IMR-90 (cell line): Measurements from ENCODE around the gene CNPY3. TPM values are rescaled to one million over a fixed set of nuclear protein-coding genes. Genes with fewer than 3 reads are reported as not detected.

Experiments
- ATAC-seq: fragments of 200-7000 bp; cut with Tn5 transposase; 2 replicates; pipeline ENCODE4 v1.9.1; 2020; ENCODE audit warnings: low read depth, mild to moderate bottlenecking, moderate library complexity
- BruUV-seq: library from RNA; stranded (reverse); fragments of 400-500 nt; replicated peaks from 2 replicates; lab custom pipeline; 2021; lab: Mats Ljungman, UMichigan
- CTCF ChIA-PET: fragments of 300-600 bp; formaldehyde crosslinking; extraction: SDS; loops from one replicate; lab custom pipeline; 2021; ENCODE audit warnings: antibody characterized with exemption; lab: Yijun Ruan, JAX
- POLR2A ChIA-PET: fragments of 300-600 bp; sonication (Branson Sonifier 250); formaldehyde crosslinking; loops from one replicate; lab custom pipeline; 2022; ENCODE audit warnings: antibody characterized with exemption; ENCODE audit not compliant: unreplicated experiment; lab: Charles Lee
- DNase-seq: peaks from one replicate; pipeline ENCODE4 v3.0.0; 2013
- H2AFZ ChIP-seq: replicated peaks from 2 replicates; pipeline ENCODE3; 2013; ENCODE audit warnings: low read length, mild to moderate bottlenecking; ENCODE audit not compliant: poor library complexity
- H2AK5ac ChIP-seq: 2 replicates; pipeline ENCODE4 v1.6.1; 2013; ENCODE audit warnings: low read depth, low read length, inconsistent platforms
- H2AK9ac ChIP-seq: replicated peaks from 2 replicates; pipeline ENCODE3; 2013; ENCODE audit warnings: mild to moderate bottlenecking, low read depth, low read length, moderate library complexity; ENCODE audit not compliant: poor library complexity
- H2BK120ac ChIP-seq: 2 replicates; pipeline ENCODE4 v1.6.1; 2013; ENCODE audit warnings: low read depth, low read length, inconsistent platforms
- H2BK15ac ChIP-seq: 3 replicates; pipeline ENCODE4 v1.6.1; 2013; ENCODE audit warnings: low read depth, low read length, inconsistent platforms
- H2BK20ac ChIP-seq: 2 replicates; pipeline ENCODE4 v1.6.1; 2013; ENCODE audit warnings: low read depth, mild to moderate bottlenecking, inconsistent platforms, low read length, moderate library complexity
- H2BK5ac ChIP-seq: 2 replicates; pipeline ENCODE4 v1.6.1; 2013; ENCODE audit warnings: mild to moderate bottlenecking, low read depth, low read length, inconsistent platforms; ENCODE audit not compliant: poor library complexity, severe bottlenecking
- H3K14ac ChIP-seq: replicated peaks from 2 replicates; pipeline ENCODE4 v1.6.1; 2013; ENCODE audit warnings: low read depth, low read length, inconsistent platforms
- H3K18ac ChIP-seq: 2 replicates; pipeline ENCODE4 v1.6.1; 2013; ENCODE audit warnings: low read depth, low read length, control low read depth
- H3K23ac ChIP-seq: 2 replicates; pipeline ENCODE4 v1.6.1; 2013; ENCODE audit warnings: low read depth, low read length, inconsistent platforms
- H3K27ac ChIP-seq: 2 replicates; pipeline ENCODE4 v1.5.1; 2013; ENCODE audit warnings: mild to moderate bottlenecking, control low read depth, low read length; ENCODE audit not compliant: insufficient read depth
- H3K27me3 ChIP-seq: 2 replicates; pipeline ENCODE4 v1.6.1; 2013; ENCODE audit warnings: low read length; ENCODE audit not compliant: control insufficient read depth, insufficient read depth
- H3K36me3 ChIP-seq: 2 replicates; pipeline ENCODE4 v1.6.1; 2013; ENCODE audit warnings: low read length, mixed read lengths; ENCODE audit not compliant: control insufficient read depth, insufficient read depth
- H3K4ac ChIP-seq: 2 replicates; pipeline ENCODE4 v1.6.1; 2013; ENCODE audit warnings: low read depth, low read length, inconsistent platforms
- H3K4me1 ChIP-seq: 2 replicates; pipeline ENCODE4 v1.6.1; 2013; ENCODE audit warnings: low read length, mixed read lengths; ENCODE audit not compliant: control insufficient read depth, insufficient read depth
- H3K4me2 ChIP-seq: 2 replicates; pipeline ENCODE4 v1.6.1; 2013; ENCODE audit warnings: low read depth, mild to moderate bottlenecking, control low read depth, low read length, moderate library complexity
- H3K4me3 ChIP-seq: 2 replicates; pipeline ENCODE4 v1.5.1; 2013; ENCODE audit warnings: low read depth, mild to moderate bottlenecking, control low read depth, low read length, moderate library complexity; ENCODE audit not compliant: insufficient read depth
- H3K56ac ChIP-seq: 2 replicates; pipeline ENCODE4 v1.6.1; 2013; ENCODE audit warnings: low read length, inconsistent platforms; ENCODE audit not compliant: insufficient read depth; ENCODE audit errors: extremely low read depth
- H3K79me1 ChIP-seq, 2 experiments: 2 replicates each; pipeline ENCODE4 v1.6.1; 2013; ENCODE audit warnings: low read length in 2 of 2, inconsistent platforms in 1 of 2, low read depth in 1 of 2
- H3K9ac ChIP-seq: 2 replicates; pipeline ENCODE4 v1.6.1; 2013; ENCODE audit warnings: low read depth, low read length, control low read depth
- H3K9me1 ChIP-seq: 2 replicates; pipeline ENCODE4 v1.6.1; 2013; ENCODE audit warnings: low read length, inconsistent platforms; ENCODE audit not compliant: insufficient read depth
- H3K9me3 ChIP-seq: 2 replicates; pipeline ENCODE4 v1.6.1; 2013; ENCODE audit warnings: low read length; ENCODE audit not compliant: control insufficient read depth, insufficient read depth
- H4K20me1 ChIP-seq: 2 replicates; pipeline ENCODE4 v1.6.1; 2013; ENCODE audit warnings: low read length, inconsistent platforms; ENCODE audit not compliant: insufficient read depth
- H4K5ac ChIP-seq: 2 replicates; pipeline ENCODE4 v1.6.1; 2013; ENCODE audit warnings: mild to moderate bottlenecking, low read depth, low read length, control low read depth
- H4K8ac ChIP-seq, 2 experiments: 2 replicates each; pipeline ENCODE4 v1.6.1; 2013; ENCODE audit warnings: low read depth in 2 of 2, low read length in 2 of 2, control low read depth in 1 of 2, inconsistent platforms in 1 of 2
- H4K91ac ChIP-seq: 2 replicates; pipeline ENCODE4 v1.6.1; 2013; ENCODE audit warnings: low read depth, low read length, inconsistent platforms; ENCODE audit not compliant: insufficient read depth
- BHLHE40 ChIP-seq: fragments of 150-350 bp; IDR thresholded peaks from 2 replicates; pipeline ENCODE4 v1.6.1; 2016; ENCODE audit warnings: mild to moderate bottlenecking, low read depth, low read length
- CHD1 ChIP-seq: IDR thresholded peaks from 2 replicates; pipeline ENCODE4 v1.6.1; 2012; ENCODE audit warnings: low read depth, low read length, improper control_type of control experiment
- FOS ChIP-seq: fragments of 150-350 bp; IDR thresholded peaks from 2 replicates; pipeline ENCODE4 v1.6.1; 2016; ENCODE audit warnings: low read depth, low read length
- MAZ ChIP-seq: IDR thresholded peaks from 2 replicates; pipeline ENCODE4 v1.6.1; 2012; ENCODE audit warnings: low read depth, mild to moderate bottlenecking, low read length, improper control_type of control experiment, moderate library complexity, borderline replicate concordance
- NFE2L2 ChIP-seq: fragments of 150-350 bp; IDR thresholded peaks from 2 replicates; pipeline ENCODE4 v1.6.1; 2016; ENCODE audit warnings: low read depth, mild to moderate bottlenecking, low read length
- POLR2A ChIP-seq: IDR thresholded peaks from 2 replicates; pipeline ENCODE4 v1.6.1; 2012; ENCODE audit warnings: mild to moderate bottlenecking, low read depth, low read length
- RAD21 ChIP-seq: IDR thresholded peaks from 2 replicates; pipeline ENCODE4 v1.6.1; 2012; ENCODE audit warnings: low read length, improper control_type of control experiment
- RFX5 ChIP-seq: IDR thresholded peaks from 2 replicates; pipeline ENCODE4 v1.8.0; 2012; ENCODE audit warnings: low read depth, mild to moderate bottlenecking, low read length, moderate library complexity
- SMC3 ChIP-seq: fragments of 150-350 bp; IDR thresholded peaks from 2 replicates; pipeline ENCODE4 v1.6.1; 2016; ENCODE audit warnings: low read depth, mild to moderate bottlenecking, antibody characterized with exemption, low read length, moderate library complexity
- WGBS, 2 experiments: methylation state at CpG; one replicate each; pipeline versions ENCODE4 v1.1.5 to v1.1.7; 2013; ENCODE audit warnings: missing lambda C conversion rate in 2 of 2; ENCODE audit not compliant: insufficient read length in 1 of 2; ENCODE audit errors: extremely low coverage in 2 of 2; 5-methylcytosine and 5-hydroxymethylcytosine counted together
- dilution Hi-C: fragments of 300-500 bp; cut with HindIII; formaldehyde crosslinking; loops from one replicate; pipeline ENCODE4 v1.14.3; 2018; ENCODE audit warnings: low sequenced_read_pairs; ENCODE audit not compliant: unreplicated experiment
- in situ Hi-C: fragments of 300-500 bp; cut with MboI; formaldehyde crosslinking; loops from 3 replicates; pipeline ENCODE4 v1.14.3; 2019; ENCODE audit warnings: low sequenced_read_pairs, inconsistent platforms, mixed read lengths
- intact Hi-C: fragments of 100-400 bp; cut with micrococcal nuclease; formaldehyde crosslinking; loops from 2 replicates; pipeline ENCODE4 v1.10.0; 2022
- polyA plus RNA-seq, 3 experiments: library from polyadenylated mRNA; depleted of rRNA; stranded (reverse); fragments of >200 nt; gene quantifications; 2 replicates each; pipeline ENCODE4 v1.2.3, GENCODE V29; 2012; ENCODE audit warnings: low replicate concordance in 1 of 3
- total RNA-seq: library from RNA; depleted of rRNA; stranded (reverse); fragments of >200 nt; gene quantifications from 2 replicates; pipeline ENCODE4 v1.2.3, GENCODE V29; 2012

Gene CNPY3
- total and polyA plus RNA-seq, 2 of the 4 experiments (the other 2 are of a cell fraction) = 13.3 to 39.2 TPM

DNA sequence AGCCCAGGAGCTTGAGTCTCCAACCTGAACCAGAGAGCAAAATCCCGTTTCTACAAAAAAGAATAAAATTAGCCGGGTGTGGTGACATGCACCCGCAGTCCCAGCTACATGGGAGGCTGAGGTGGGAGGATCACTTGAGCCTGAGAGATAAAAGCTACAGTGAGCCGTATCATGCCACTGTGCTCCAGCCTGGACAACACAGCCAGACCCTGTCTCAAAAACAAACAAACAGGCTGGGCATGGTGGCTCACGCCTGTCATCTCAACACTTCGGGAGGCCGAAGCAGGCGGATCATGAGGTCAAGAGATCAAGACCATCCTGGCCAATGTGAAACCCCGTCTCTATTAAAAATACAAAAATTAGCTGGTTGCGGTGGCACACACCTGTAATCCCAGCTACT is 24.8 kb upstream of the CNPY3 start:
- no peak overlapping the region for H3K27ac ChIP-seq
- no peak overlapping the region for H4K91ac ChIP-seq
- no peak overlapping the region for H3K9ac ChIP-seq
- H2AFZ ChIP-seq = no peak overlapping the region
- H3K4me2 ChIP-seq = no peak overlapping the region
- H3K14ac ChIP-seq = no peak overlapping the region
- no peak overlapping the region for H4K5ac ChIP-seq
- 95% methylated on average over 8 of the region's 10 CpGs; no CpG with 5 or more reads in 1 of the 2 experiments for WGBS, 2 experiments
- no peak overlapping the region for H2BK5ac ChIP-seq
- in situ Hi-C loops = loop anchor here (10.0 kb wide), 1 partner anchor 240 kb away; no protein-coding TSS in a partner anchor
- ATAC-seq = no peak
- no peak overlapping the region for H3K4me3 ChIP-seq
- DNase-seq = no peak
- no peak for TF ChIP-seq RFX5
- TF ChIP-seq FOS = no peak
- no peak for TF ChIP-seq SMC3
- TF ChIP-seq NFE2L2 = no peak
- no peak for TF ChIP-seq BHLHE40
- TF ChIP-seq MAZ = no peak
- TF ChIP-seq CHD1 = no peak
- no peak for TF ChIP-seq POLR2A
- no peak for TF ChIP-seq RAD21
- peaks cover 3% of the 10 kb centered on the region; the same call in 1 of the 2 replicates for H3K4me1 ChIP-seq
- intact Hi-C loops = loop anchor here (5.0 to 10.0 kb wide), 2 partner anchors 73 to 430 kb away; partner anchors contain the start of gene PEX6
- H3K36me3 ChIP-seq = no peaks in the 10 kb centered on the region
- H3K23ac ChIP-seq = no peak overlapping the region
- H3K4ac ChIP-seq = no peak overlapping the region
- ChIA-PET POLR2A (no interaction called here), CTCF (no interaction called here)
- H3K56ac ChIP-seq = no peak overlapping the region
- H4K8ac ChIP-seq = no peak overlapping the region
- H2BK120ac ChIP-seq = no peak overlapping the region
- H2BK15ac ChIP-seq = no peak overlapping the region
- dilution Hi-C loops = no loop called here
- BruUV-seq = no TSS peak
- no peaks in the 10 kb centered on the region for H4K20me1 ChIP-seq
- H2AK9ac ChIP-seq = peak overlapping the region; percentile 24
- no peak overlapping the region for H2AK5ac ChIP-seq
- no peak overlapping the region for H2BK20ac ChIP-seq
- H3K27me3 ChIP-seq = 0 out of 2 replicates have a peak, but pooled peaks cover 2% of the 10 kb centered on the region
- no peak overlapping the region for H3K18ac ChIP-seq
- H3K79me1 ChIP-seq = no peaks in the 10 kb centered on the region
- H3K9me3 ChIP-seq = no peaks in the 10 kb centered on the region
- H3K9me1 ChIP-seq = no peaks in the 10 kb centered on the region
